GM21528 (cell line): ENCODE data around the gene CCDC158.
"Not testable (repeated sequence)": the region's sequence is repeated elsewhere in the genome, so short reads cannot be mapped to it uniquely, and the experiment has no call there.

ENCODE experiments used
- ATAC-seq: cut with Tn5 transposase; IDR thresholded peaks from one replicate; pipeline ENCODE4 v1.9.1; 2021; ENCODE audit warnings: mild to moderate bottlenecking, moderate library complexity; ENCODE audit not compliant: unreplicated experiment, low FRiP score

The CCDC158 gene

DNA sequence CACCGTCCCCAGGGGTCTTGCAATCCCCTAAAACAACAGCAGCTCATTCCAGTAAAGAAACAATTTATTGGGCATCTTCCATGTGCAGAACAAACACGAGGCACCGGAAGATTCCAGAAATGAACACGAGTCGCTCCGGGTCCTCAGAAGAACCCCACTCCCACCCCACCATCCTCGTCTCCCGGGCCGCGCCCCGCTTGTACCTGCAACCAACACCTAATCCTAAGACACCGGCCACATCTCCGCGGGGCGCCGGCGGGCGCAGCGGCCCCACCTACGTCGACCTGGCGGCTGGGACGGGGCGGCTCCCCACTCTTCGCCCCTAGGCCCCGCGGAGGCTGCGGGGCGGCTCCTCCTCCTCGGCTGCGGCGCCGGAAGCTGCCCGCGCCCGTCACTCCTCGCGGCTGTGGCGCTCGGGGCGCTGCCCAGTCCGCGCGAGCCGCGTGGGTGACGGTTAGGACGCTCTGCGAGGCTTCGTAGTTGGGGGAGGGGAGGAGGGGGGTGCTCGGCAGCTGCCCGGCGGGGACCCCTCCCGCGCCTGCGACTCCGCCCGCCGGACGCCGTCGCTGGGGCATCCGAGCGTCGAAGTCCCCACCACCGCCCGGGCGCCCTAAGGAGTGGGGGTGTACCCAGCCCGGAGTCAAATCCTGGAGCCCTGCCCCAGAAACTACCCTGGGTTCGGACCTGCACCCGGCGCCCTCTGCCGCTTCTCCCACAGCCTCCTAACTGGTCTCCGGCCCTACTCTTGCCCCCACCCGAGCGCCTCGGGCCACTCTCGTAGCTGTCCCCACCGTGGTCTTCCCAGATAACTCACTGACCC lies at the start of gene CCDC158:
Gene CCDC158 (minus strand): TSS at position 380 of the 820 bp plus-strand sequence. CDS start 17,934 bp downstream, outside the sequence.
- no peak for ATAC-seq

DNA sequence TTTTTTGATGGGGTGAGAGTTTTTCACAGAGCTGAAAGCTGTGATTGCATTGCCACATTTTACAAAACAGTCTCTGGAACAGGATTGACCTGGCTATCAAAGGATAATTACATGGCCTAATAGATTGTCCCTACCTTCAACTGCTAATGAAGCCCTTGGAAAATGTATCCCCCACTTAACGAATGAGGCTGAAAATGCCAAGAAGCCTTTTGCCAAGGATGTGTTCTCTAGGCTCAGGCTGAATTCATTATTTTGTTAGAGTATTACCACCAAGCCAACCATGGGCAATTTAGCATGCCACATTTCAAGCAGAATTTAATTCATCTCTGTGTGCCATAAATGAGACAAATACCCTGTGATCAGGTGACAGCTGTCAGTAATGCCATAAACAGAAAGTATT lies 49.6 kb upstream of the CCDC158 start:
- ATAC-seq, result no peak

DNA sequence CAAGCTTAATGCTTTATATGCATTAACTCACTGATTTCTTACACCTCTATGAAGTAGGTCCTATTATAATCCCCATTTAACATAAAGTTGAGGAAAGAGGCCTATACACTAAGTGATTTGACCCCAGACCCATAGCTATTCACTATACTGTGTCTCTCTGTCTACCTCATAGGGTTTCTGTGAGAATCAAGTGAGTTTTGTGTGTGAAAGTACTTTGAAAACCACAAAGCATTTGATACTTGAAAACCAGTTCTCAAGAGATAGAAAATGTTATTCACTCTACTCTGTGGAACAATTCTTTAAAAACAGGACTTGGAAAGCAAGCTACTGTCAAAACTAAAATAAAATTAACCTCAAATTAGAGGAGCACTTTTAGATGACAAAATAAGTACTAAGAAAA lies 49.1 kb upstream of the CCDC158 start:
- ATAC-seq, result no peak

DNA sequence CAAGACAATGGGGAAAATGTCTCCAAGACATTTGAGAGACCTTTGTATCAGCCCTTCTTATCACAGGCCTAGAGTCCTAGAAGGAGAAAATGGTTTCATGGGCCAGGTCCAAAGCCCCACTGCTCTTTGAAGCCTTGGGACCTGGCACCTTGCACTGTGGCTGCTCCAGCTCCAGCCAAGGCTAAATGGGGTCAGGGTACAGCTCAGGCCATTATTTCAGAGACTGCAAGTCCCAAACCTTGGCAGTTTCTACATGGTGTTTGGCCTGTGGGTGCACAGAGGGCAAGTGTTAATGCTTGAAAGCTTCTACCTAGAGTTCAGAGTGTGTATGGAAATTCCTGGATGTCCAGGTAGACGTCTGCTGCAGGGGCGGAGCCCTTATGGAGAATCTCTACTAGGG lies 42.6 kb upstream of the CCDC158 start:
- no peak for ATAC-seq

DNA sequence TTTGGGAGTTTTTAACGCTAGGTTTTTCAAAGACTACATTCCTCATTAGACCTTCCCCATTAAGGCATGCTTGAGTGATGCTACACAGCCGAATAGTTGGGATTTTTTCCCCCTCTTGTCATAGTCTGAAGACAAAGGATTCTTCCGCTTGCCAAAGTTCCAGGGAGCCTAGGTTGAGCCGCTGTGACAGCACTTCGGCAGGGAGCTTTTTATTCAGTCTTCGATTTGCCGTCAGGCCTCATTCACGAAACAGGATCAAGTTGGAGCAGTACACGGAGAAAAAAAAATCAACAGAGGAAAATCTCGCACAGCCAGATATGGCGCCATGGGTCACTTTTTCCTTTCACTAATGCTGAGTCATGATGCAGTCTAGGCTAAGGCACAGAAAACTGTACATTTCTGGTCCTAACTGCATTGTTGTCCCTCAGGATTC lies 38.4 kb upstream of the CCDC158 start:
- no peak for ATAC-seq

DNA sequence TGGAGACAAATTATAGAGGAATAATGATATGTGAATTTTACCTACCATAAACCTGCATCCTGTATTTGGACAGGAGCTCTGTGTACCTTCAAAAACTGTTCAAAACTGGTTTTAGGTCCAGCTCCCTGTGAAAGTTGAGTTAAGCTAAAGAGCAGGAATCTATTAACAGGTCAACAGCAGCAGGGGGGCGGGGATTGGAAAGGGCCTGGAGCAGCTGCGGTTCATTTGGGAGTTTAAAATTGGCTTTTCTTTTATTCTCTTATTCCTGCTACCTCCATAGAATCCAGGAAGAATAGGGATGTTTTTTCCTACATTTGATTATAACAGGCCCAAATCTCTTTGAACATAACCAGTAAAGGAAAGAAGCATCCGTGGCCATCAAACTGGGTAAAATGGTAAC lies 37.9 kb upstream of the CCDC158 start:
- ATAC-seq, result no peak

DNA sequence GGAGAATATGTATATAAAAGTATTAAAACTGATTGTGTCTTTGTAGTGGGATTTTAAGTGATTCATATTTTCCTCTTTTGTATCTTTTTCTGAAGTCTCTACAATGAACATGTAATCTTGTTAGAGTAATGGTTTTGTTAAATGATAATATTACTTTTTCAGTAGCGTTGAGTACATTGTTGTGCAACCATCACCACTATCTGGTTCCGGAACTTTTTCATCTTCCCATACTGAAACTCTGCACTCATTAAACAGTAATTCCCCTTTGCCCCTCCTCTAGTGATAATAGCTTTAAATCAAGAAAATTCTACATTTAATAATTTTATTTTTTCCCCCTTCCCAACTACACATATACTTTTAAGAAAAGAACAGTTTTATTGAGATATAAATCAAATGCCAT lies 37.4 kb upstream of the CCDC158 start:
- no peak for ATAC-seq

DNA sequence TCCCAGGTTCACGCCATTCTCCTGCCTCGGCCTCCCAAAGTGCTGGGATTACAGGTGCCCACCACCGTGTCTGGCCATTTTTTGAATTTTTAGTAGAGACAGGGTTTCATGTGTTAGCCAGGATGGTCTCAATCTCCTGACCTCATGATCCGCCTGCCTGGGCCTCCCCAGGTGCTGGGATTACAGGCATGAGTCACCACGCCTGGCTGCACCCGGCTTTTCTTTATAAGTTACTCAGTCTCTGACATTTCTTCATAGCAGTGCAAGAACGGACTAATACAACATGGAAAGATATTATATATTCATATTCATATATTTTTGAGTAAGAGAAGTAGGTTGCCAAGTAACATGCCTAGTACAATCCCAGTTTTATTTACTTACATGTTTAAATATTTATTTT lies 36.9 kb upstream of the CCDC158 start:
- no peak for ATAC-seq

DNA sequence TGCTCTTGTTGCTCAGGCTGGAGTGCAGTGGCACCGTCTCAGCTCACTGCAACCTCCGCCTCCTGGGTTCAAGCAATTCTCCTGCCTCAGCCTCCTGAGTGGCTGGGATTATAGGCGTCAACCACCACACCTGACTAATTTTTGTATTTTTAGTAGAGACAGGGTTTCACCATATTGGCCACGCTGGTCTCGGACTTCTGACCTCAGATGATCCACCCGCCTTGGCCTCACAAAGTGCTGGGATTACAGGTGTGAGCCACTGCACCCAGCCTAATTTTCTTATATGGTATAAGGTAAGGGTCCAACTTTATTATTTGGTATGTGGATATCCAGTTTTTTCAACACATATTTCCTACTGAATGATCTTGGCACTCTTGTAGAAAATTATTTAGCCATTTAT lies 33.1 kb upstream of the CCDC158 start:
- not testable (repeated sequence) for ATAC-seq

DNA sequence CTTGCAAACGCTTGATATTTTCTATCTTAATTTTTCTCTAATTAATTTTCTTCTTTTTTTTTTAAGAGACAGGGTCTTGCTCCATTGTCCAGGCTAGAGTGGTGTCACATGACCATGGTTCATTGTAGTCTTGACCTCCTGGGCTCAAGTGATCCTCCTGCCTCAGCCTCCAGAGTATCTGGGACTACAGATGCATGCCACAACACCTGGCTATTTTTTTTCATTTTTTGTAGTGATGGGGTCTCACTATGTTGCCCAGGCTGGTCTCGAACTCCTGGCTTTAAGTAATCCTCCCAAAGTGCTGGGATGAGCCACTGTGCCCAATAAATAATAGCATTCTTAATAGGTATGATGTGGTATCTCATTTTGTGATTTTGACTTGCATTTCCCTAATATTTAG lies 32.3 kb upstream of the CCDC158 start:
- ATAC-seq, result no peak

DNA sequence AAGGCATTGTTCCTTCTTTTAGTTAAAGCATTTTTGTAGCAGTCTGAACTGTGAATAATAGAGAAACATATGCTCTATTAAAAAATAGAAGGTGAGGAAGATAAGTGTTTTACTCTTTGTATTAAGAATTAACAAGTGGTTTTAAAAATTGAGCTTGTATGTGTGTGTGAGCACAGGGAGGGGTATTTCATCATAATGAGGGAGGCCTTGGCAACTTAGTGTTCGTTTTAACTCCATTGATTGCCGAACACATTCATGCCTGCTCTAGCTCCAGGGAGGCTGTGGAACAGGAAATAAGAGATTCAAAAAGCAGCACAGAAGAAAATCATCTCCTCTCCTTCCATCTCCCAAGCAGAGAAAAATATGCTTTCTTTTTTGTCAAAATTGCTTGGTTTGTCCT lies 28.9 kb upstream of the CCDC158 start:
- no peak for ATAC-seq

DNA sequence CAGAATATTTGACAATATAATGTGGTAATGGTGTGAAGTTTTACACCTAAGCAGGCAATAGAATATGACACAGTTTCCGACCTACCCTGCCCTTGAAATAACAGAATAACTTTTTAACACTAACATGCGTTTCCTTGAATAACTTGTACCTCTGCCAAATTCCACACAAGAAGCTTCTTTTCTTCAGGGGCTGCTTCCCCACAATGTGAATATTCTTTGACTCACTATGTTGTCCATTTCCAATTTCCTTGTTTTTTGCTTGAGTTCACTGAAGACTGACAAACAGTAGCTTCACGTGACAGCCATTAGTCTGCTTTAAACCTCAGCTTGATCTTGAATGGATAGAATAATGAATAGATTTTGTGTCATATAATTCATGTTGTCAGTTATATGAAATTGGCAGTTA lies 28.4 kb upstream of the CCDC158 start:
- ATAC-seq, result no peak

DNA sequence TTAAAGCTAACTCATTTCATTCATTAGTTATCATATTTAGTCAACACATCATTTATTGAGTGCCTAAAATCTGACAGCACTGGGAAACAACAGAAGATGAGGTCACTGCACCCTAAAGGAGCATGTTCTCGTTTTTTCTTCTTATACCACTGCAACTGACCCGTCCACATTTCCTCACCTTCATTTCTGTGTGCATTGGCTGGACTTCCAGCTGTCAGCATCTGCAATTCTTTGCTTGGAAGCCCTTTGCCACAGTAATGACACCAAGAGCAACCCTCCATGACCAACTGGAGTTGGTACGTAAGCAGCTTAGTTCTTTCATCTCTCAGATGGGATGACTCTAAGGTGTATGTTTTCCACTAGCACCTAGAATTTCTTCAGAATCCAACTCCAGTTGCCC lies 27.3 kb upstream of the CCDC158 start:
- ATAC-seq, result no peak

DNA sequence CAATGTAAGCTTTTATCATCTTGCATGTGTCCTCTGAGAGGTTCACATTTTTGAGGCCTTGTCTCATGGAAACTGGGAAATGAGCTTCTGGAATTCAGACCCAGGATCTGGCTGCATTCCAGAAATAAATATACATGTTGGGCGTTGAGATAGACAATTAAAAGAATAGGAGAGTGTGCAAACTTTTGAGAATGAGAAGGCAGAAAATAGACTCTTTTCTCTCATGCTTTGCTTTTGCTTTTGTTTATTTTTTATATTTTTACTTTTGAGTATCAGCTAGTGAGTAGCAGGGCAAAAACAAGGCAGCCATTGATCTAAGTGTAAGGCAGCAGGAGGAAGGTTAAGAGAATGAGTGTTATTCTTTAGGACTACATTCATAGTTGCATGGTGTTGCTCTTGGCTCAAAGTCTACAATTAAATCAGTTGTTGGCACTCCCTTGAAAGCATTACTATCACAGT lies 26.5 kb upstream of the CCDC158 start:
- no peak for ATAC-seq

DNA sequence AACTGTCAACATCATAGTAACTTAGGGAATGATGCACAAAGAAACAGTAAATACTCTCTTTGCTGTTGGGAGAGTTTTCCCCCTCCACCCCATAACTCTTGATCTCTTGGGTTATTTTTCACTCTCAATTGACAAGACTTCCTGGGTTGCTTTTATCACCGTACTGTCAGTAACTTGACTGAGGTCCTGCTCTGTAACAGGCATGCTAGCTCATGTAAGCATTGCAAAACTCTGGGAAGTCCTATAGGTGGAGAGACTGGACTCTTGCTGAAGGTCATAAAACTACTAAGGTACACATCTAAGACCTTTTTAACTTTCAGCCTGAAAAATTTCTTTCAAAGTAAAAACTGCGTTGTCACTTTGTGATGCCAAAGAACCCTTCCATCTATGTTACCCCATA lies 25.0 kb upstream of the CCDC158 start:
- ATAC-seq, result no peak

DNA sequence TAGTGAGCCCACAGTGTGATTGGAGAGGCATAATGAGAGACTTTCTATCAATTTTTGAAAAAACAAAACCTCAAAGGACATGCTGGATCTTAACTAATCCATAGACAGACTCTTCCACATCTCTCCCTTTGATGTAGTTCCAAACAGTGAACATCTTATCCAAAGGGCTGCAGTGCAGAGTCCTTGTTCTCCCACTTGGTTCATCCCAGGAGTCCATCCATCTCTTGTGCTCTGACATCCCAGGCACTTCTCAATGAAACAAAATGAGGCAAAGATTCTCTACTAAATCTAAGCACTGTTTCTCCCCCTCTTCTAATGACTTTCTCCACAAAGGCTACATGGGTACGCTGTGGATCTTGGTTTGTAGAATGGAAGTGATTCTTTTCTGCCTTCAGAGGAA lies 22.4 kb upstream of the CCDC158 start:
- ATAC-seq, result no peak

DNA sequence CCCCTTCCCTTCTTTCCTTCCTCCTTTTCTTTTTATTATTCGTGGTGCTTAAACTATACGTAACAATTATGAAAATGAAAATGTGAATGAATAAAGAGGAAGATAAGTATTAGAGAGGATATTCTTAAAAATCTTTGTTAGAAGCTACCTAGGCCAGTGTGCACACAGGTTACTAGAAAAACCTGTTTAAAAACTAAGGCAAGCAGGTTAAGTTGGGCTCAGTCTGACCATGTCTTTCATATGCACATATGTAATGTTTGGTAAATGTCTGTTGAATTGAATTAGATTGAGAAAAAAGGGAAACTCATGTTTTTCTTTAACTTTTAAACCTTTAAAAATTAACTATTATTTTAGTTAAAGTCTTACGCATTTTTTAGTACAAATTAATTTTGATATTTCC lies 21.9 kb upstream of the CCDC158 start:
- ATAC-seq, result no peak

DNA sequence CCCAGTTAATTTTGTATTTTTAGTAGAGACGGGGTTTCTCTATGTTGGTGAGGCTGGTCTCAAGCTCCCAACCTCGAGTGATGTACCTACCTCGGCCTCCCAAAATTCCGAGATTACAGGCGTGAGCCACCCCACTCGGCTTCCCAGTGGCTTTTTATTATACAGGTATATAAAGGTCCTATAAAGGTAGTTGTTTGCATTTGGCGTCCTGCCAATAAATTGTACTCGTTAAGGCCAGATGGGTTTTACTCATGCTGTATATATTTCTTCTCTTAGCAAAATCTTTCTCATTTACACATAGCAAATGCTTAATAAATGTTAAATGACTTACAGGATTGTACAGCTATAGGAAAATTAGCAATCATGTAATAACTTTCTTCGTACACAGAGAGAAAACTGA lies 20.9 kb upstream of the CCDC158 start:
- no peak for ATAC-seq

DNA sequence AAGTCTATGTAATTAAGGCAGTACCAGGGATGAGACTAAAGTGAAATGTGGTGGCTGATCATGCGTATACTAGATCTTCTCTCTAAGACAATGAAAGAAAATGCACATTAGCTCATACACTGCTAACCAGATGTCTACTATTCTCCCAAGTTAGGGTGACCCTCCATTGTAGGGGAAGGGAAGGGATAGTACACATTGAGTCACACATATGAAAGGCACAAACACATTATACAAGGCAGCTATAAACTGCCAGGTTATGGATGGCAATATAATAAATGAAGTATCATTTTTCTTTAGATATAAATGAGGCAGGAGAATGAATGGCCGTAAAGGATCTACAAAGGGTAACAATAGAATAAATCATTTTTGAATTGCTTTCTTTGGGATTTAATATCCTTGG lies 18.6 kb upstream of the CCDC158 start:
- no peak for ATAC-seq

DNA sequence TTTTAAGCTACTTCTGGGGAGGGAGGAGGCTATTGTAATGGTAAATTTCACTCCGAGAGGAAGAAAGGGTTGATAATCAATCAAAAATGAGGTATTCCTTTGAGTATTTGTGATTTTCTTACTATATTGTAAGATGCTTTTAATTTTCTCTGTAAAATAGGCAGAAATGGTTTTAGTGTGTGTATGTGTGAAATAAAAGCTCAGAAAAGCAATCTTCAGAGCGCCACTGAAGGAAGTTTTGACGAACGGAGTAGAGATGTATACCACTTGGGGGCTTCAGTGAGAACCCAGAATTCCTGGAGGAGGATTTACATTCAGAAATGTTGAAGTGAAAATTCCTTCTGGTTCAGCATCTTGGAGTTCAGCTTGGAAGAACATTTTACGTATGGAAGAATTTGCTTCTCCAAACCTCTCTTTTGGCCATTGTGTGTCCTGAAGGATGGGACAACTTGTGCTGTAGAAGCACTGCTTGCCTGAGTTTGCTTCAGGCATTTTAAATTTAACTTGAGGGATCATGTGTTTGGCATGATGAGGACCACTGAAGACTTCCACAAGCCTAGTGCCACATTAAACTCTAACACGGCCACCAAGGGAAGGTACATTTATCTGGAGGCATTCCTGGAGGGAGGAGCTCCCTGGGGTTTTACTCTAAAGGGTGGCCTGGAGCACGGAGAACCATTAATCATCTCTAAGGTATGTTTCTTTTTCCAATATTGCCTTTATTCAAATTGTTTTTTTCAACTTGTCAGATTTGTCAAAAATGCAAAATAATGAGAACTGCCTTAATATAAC lies 14.8 kb upstream of the CCDC158 start:
- ATAC-seq, result no peak

DNA sequence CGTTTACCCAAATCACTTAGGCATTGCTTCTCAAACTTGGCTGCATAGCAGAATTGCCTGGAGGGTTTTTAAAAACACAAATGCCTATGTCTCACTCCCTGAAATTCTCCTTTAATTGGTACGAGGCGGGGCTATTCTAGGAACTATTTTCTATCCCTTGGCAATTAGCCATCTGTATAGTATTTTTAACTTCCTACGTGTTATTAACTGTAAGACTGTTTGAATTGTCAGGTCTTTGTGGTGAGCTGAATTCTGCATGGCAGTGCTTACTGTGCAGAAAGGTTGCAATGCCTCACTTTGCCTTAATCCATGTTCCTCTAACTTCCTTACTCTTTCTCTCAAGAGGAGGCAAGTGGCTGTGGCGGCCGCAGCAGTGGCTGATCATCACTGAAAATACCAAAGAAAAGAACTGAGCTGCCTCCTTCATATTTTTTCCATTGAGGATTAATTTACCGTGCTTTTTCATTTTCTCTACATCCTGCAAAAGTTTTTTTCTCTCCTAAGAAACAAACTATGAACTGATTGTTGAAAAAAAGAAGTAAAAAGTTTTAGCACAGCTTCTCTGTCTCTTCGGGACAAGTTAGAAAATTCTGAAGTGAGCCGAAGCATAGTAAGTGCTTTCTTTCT lies 14.1 kb upstream of the CCDC158 start, which contains the start of gene SHROOM3:
Gene SHROOM3 (plus strand): TSS at position 329 of the 627 bp plus-strand sequence. CDS start 824 bp downstream, outside the sequence.
- ATAC-seq, result no peak
